OCI-LY1 (cell line): Measurements from ENCODE around the gene CCBE1.

Experiments used
- H2AFZ ChIP-seq: fragments of 200-600 bp; sonication (generic), shearing (Covaris generic); 2 replicates; pipeline ENCODE4 v1.6.0; 2014; ENCODE audit warnings: antibody characterized with exemption, mild to moderate bottlenecking, low read length
- H3F3A ChIP-seq: fragments of 200-600 bp; sonication (generic), shearing (Covaris generic); 2 replicates; pipeline ENCODE4 v1.6.0; 2014; ENCODE audit warnings: mild to moderate bottlenecking, antibody characterized with exemption, low read length, moderate library complexity; ENCODE audit not compliant: insufficient read depth
- H3K27ac ChIP-seq: fragments of 200-600 bp; sonication (generic); 2 replicates; pipeline ENCODE4 v1.5.1; 2014; ENCODE audit warnings: low read length, mixed run types, mild to moderate bottlenecking, low read depth; ENCODE audit not compliant: poor library complexity, severe bottlenecking
- H3K27me3 ChIP-seq: fragments of 200-600 bp; sonication (generic); 2 replicates; pipeline ENCODE4 v1.6.0; 2014; ENCODE audit warnings: antibody characterized with exemption, mild to moderate bottlenecking, low read length, moderate library complexity; ENCODE audit not compliant: insufficient read depth
- H3K36me3 ChIP-seq: fragments of 200-600 bp; sonication (generic); 2 replicates; pipeline ENCODE4 v1.6.1; 2014; ENCODE audit warnings: mild to moderate bottlenecking, antibody characterized with exemption, low read length, moderate library complexity, mixed read lengths; ENCODE audit not compliant: insufficient read depth
- H3K4me1 ChIP-seq: fragments of 200-600 bp; sonication (generic); 2 replicates; pipeline ENCODE4 v1.5.1; 2014; ENCODE audit warnings: mild to moderate bottlenecking, low read length, moderate library complexity; ENCODE audit not compliant: insufficient read depth, severe bottlenecking
- H3K4me2 ChIP-seq: fragments of 200-600 bp; sonication (generic), shearing (Covaris generic); 2 replicates; pipeline ENCODE4 v1.6.1; 2014; ENCODE audit warnings: low read length
- H3K4me3 ChIP-seq: fragments of 200-600 bp; sonication (generic); 2 replicates; pipeline ENCODE4 v1.5.1; 2014; ENCODE audit warnings: low read length, low read depth, mild to moderate bottlenecking, mixed read lengths; ENCODE audit not compliant: poor library complexity, severe bottlenecking
- H3K79me2 ChIP-seq: fragments of 200-600 bp; shearing (Covaris generic); 2 replicates; pipeline ENCODE4 v1.6.1; 2016; ENCODE audit warnings: mixed run types, low read length, mixed read lengths; ENCODE audit not compliant: insufficient read depth
- H3K9ac ChIP-seq: fragments of 200-600 bp; sonication (generic), shearing (Covaris generic); 2 replicates; pipeline ENCODE4 v1.6.1; 2014; ENCODE audit warnings: mild to moderate bottlenecking, low read length, mixed read lengths
- H3K9me2 ChIP-seq: fragments of 200-600 bp; sonication (generic), shearing (Covaris generic); 2 replicates; pipeline ENCODE4 v1.6.1; 2014; ENCODE audit warnings: low read depth, mild to moderate bottlenecking, low read length, mixed read lengths
- H3K9me3 ChIP-seq: fragments of 200-600 bp; shearing (Covaris generic); 2 replicates; pipeline ENCODE4 v1.6.1; 2014; ENCODE audit warnings: low read length, mixed read lengths
- H4K20me1 ChIP-seq: fragments of 200-600 bp; sonication (generic), shearing (Covaris generic); 2 replicates; pipeline ENCODE4 v1.6.0; 2016; ENCODE audit warnings: mild to moderate bottlenecking, low read length; ENCODE audit not compliant: insufficient read depth
- EZH2 ChIP-seq: fragments of 200-600 bp; sonication (generic), shearing (Covaris generic); IDR thresholded peaks from 2 replicates; pipeline ENCODE4 v1.8.0; 2017; ENCODE audit warnings: borderline replicate concordance, mixed run types, mild to moderate bottlenecking, antibody characterized with exemption, low read length, moderate library complexity, mixed read lengths
- TF ChIP-seq, protein P1 (sequence below): fragments of 200-600 bp; sonication (generic), shearing (Covaris generic); IDR thresholded peaks from 2 replicates; pipeline ENCODE4 v1.5.1; 2017; ENCODE audit warnings: mild to moderate bottlenecking, antibody characterized with exemption, low read length, moderate library complexity, mixed read lengths

The CCBE1 gene

DNA sequence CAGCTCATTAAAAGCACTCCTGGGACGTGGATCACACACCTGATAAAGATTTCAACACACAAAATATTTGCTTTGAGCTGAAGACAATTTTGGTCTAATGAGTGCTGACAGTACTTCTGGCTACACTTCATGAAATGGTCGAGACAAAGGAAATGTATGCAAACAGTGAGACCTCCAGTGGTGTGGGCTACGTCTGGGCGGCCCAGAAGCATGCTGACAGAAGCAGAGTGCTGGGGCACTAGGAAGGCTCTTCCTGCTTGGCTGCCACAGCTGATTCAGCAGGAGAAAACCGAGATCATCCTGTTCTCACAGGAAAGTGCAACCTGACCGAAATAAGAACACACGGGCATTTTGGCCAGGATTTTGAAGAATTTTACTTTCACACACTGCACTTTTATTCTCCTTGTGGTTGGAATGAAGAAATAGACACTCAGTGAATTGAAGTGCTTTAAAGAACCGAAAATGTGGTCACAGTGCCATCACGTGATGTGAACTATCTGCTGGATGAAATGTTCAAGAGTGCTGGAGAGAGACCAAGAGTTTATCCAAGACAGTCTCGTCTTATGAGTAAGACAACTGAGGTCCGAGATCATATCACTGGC, 149.5 kb downstream of the CCBE1 start:
- Histone ChIP-seq H3F3A (no peaks in the 10 kb centered on the region), H3K9me2 (no peaks in the 10 kb centered on the region), H3K27me3 (no peaks in the 10 kb centered on the region), H4K20me1 (no peaks in the 10 kb centered on the region), H3K4me3 (no peak overlapping the region), H3K9ac (no peak overlapping the region), H3K79me2 (no peaks in the 10 kb centered on the region), H2AFZ (no peak overlapping the region), H3K4me2 (no peak overlapping the region), H3K9me3 (no peaks in the 10 kb centered on the region), H3K27ac (no peak overlapping the region), H3K36me3 (no peaks in the 10 kb centered on the region), H3K4me1 (no peaks in the 10 kb centered on the region)
- TF ChIP-seq EZH2: no peak
- TF ChIP-seq, protein P1, sequence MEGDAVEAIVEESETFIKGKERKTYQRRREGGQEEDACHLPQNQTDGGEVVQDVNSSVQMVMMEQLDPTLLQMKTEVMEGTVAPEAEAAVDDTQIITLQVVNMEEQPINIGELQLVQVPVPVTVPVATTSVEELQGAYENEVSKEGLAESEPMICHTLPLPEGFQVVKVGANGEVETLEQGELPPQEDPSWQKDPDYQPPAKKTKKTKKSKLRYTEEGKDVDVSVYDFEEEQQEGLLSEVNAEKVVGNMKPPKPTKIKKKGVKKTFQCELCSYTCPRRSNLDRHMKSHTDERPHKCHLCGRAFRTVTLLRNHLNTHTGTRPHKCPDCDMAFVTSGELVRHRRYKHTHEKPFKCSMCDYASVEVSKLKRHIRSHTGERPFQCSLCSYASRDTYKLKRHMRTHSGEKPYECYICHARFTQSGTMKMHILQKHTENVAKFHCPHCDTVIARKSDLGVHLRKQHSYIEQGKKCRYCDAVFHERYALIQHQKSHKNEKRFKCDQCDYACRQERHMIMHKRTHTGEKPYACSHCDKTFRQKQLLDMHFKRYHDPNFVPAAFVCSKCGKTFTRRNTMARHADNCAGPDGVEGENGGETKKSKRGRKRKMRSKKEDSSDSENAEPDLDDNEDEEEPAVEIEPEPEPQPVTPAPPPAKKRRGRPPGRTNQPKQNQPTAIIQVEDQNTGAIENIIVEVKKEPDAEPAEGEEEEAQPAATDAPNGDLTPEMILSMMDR: no peak

DNA sequence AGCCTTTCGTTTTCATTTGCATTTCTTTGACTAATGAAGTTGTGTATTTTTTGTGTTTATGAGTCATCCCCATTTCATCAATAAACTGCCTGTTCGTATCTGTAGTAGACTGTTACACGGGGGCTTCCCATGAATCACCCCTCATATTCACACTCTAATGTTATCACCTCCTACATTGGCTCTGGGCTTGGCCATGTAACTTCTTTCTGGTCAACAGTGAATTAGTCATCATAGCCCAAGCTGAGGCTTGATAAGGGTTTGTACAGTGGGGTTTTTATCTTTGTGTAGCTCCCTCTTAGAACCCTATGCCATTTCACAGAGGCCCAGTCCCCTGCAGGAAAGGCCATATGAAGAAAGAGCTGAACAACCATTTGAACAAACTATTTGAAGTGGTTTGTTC, 151.0 kb downstream of the CCBE1 start:
- Histone ChIP-seq H3K27ac (no peak overlapping the region), H3K4me3 (no peak overlapping the region), H3F3A (no peaks in the 10 kb centered on the region), H3K9me2 (no peaks in the 10 kb centered on the region), H3K4me1 (no peaks in the 10 kb centered on the region), H3K36me3 (no peaks in the 10 kb centered on the region), H3K9ac (no peak overlapping the region), H2AFZ (no peak overlapping the region), H3K4me2 (no peak overlapping the region), H4K20me1 (no peaks in the 10 kb centered on the region), H3K79me2 (no peaks in the 10 kb centered on the region), H3K27me3 (no peaks in the 10 kb centered on the region), H3K9me3 (no peaks in the 10 kb centered on the region)
- TF ChIP-seq EZH2: no peak
- TF ChIP-seq, protein P1: no peak

DNA sequence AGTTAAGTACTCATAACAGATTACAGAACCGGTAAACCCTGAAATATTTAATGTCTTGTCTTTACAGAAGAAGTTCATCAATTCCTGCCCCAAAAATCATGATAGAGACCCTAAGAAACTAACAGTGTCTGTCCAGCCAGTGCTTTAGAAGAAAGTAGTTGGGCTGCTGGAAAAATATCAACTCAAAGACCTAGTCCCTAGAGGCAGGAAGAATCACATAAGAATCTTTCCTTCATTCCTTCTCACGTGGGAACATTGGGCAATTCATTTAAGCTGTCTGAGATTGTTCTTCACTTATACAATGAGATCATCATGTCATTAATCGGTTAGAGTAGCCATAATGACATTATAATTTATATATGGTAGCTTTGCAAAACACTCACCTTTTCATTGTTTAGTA, 156.4 kb downstream of the CCBE1 start:
- no peak overlapping the region for H3K27ac ChIP-seq
- no peak overlapping the region for H2AFZ ChIP-seq
- no peaks in the 10 kb centered on the region for H4K20me1 ChIP-seq
- no peak overlapping the region for H3K4me3 ChIP-seq
- H3K4me2 ChIP-seq: no peak overlapping the region
- H3K27me3 ChIP-seq: no peaks in the 10 kb centered on the region
- TF ChIP-seq, protein P1: no peak
- no peak for TF ChIP-seq EZH2
- H3K36me3 ChIP-seq: no peaks in the 10 kb centered on the region
- no peaks in the 10 kb centered on the region for H3F3A ChIP-seq
- no peaks in the 10 kb centered on the region for H3K4me1 ChIP-seq
- H3K79me2 ChIP-seq: no peaks in the 10 kb centered on the region
- H3K9me3 ChIP-seq: no peaks in the 10 kb centered on the region
- no peaks in the 10 kb centered on the region for H3K9me2 ChIP-seq
- no peak overlapping the region for H3K9ac ChIP-seq
